Coronary artery (tissue), 2 donors: ENCODE data around the gene IL1F10.
A peak's percentile ranks its signal among the peaks of the same experiment; 100 is the strongest.

ENCODE experiments used
- DNase-seq: peaks from one replicate; pipeline ENCODE4 v3.0.0-alpha.2; 2017; ENCODE audit warnings: low spot score
- H3K27ac ChIP-seq, 2 donors: fragments of 200-600 bp; sonication (generic); one replicate each; pipeline ENCODE4 v1.5.1; 2016 to 2019
- H3K4me3 ChIP-seq: fragments of 200-600 bp; sonication (generic); 2 replicates; pipeline ENCODE4 v1.5.1; 2016; ENCODE audit warnings: mild to moderate bottlenecking, moderate library complexity
- CTCF ChIP-seq: fragments of 200-600 bp; sonication (generic); IDR thresholded peaks from one replicate; pipeline ENCODE4 v1.5.1; 2019; ENCODE audit warnings: antibody characterized with exemption

IL1F10 gene

GRCh38 chr2:113116100-113116958 is 48.6 kb downstream of the IL1F10 start:
- Histone ChIP-seq H3K27ac (no peak overlapping the region), H3K4me3 (no peak overlapping the region)
- TF ChIP-seq CTCF, result no peak
- peak; percentile 53 for DNase-seq

GRCh38 chr2:113117541-113118262 is 49.9 kb downstream of the IL1F10 start:
- no peak for TF ChIP-seq CTCF
- Histone ChIP-seq H3K27ac (no peak overlapping the region), H3K4me3 (no peak overlapping the region)
- DNase-seq, result peak; percentile 47

GRCh38 chr2:113118263-113118657 is 50.5 kb downstream of the IL1F10 start:
- no peak for DNase-seq
- Histone ChIP-seq H3K27ac (no peak overlapping the region), H3K4me3 (no peak overlapping the region)
- TF ChIP-seq CTCF, result no peak

GRCh38 chr2:113119111-113119510 is 51.3 kb downstream of the IL1F10 start:
- Histone ChIP-seq H3K27ac (no peak overlapping the region), H3K4me3 (no peak overlapping the region)
- peak; percentile 29 for DNase-seq
- no peak for TF ChIP-seq CTCF

- H3K27ac ChIP-seq, result no peak overlapping the region
- H3K4me3 ChIP-seq, result no peak overlapping the region
- no peak for TF ChIP-seq CTCF
- no peak for DNase-seq
Observed at GRCh38 chr2:113120861-113121260, 53.1 kb downstream of the IL1F10 start.

- DNase-seq, result peak; percentile 17
- no peak for TF ChIP-seq CTCF
- no peak overlapping the region for H3K4me3 ChIP-seq
- H3K27ac ChIP-seq, result no peak overlapping the region
Observed at GRCh38 chr2:113122364-113122763, 54.6 kb downstream of the IL1F10 start.
